ENCODE measurements around the gene GALNT17. TPM values are rescaled to one million over a fixed set of nuclear protein-coding genes. Genes with fewer than 3 reads are reported as not detected.

Gene GALNT17
- total RNA-seq, 2 donors from 2014 or later = not detected

DNA sequence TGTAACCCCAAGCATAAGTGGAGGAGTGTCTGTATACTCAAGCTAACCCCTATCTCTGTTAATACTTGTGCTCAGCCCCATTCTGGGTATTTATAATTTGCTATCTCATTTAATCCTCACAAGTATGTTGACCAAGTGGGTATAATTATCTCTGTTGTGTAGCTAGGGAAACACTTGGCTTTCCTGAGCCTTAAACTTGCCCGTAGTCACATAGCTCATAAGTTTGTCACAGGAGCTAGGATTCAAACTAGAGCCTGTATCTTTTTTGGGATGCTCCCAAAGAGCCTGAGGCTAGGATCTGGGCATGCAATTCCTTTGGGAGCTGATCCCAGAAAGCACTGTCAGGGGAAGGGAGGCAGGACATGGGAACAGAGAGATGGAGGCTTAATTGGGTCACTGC is 377.4 kb downstream of the GALNT17 start:
- no peak overlapping the region for H3K4me3 Mint-ChIP-seq
- peaks cover 0 to 4% of the 10 kb centered on the region in 2 donors for H3K36me3 Mint-ChIP-seq (ENCODE audit: insufficient read depth in 2 of 2)
- H3K27me3 Mint-ChIP-seq (ENCODE audit: low read depth) = no peaks in the 10 kb centered on the region
- H3K9me3 Mint-ChIP-seq = peaks cover 4 to 7% of the 10 kb centered on the region in 2 donors
- no peak overlapping the region for H3K27ac Mint-ChIP-seq
- H3K4me1 Mint-ChIP-seq (ENCODE audit: low read depth) = no peaks in the 10 kb centered on the region
- DNase-seq (no peak), ATAC-seq (replicated peaks in 1 of 2) (no peak)

DNA sequence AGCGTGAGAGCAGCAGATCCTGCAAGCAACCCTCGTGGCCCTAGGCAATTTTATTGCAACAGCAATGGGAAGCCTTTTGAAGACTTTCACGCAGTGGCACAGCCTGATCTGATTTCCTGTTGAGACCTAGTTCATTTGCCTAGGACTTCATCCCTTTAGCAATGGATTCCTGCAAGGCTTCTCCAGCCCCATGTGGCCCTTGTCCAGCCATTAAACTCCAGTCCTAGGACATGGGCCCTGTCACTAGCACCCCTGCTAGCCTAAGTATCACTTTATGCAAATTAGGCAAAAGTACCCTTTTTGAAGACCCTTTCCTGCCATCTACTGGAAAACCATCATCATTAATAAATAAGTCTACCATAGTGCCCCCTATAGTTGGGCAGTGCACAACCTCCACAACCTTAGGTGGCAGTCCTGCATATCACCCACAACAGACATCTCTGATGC is 379.4 kb downstream of the GALNT17 start:
- no peak overlapping the region for H3K4me3 Mint-ChIP-seq
- no peak overlapping the region for H3K27ac Mint-ChIP-seq
- H3K4me1 Mint-ChIP-seq (ENCODE audit: low read depth) = no peaks in the 10 kb centered on the region
- H3K9me3 Mint-ChIP-seq = peaks cover 0 to 2% of the 10 kb centered on the region in 2 donors
- H3K27me3 Mint-ChIP-seq (ENCODE audit: low read depth) = no peaks in the 10 kb centered on the region
- H3K36me3 Mint-ChIP-seq (ENCODE audit: insufficient read depth in 2 of 2) = no peaks in the 10 kb centered on the region
- no peak for ATAC-seq (replicated peaks in 1 of 2)
- DNase-seq = no peak

DNA sequence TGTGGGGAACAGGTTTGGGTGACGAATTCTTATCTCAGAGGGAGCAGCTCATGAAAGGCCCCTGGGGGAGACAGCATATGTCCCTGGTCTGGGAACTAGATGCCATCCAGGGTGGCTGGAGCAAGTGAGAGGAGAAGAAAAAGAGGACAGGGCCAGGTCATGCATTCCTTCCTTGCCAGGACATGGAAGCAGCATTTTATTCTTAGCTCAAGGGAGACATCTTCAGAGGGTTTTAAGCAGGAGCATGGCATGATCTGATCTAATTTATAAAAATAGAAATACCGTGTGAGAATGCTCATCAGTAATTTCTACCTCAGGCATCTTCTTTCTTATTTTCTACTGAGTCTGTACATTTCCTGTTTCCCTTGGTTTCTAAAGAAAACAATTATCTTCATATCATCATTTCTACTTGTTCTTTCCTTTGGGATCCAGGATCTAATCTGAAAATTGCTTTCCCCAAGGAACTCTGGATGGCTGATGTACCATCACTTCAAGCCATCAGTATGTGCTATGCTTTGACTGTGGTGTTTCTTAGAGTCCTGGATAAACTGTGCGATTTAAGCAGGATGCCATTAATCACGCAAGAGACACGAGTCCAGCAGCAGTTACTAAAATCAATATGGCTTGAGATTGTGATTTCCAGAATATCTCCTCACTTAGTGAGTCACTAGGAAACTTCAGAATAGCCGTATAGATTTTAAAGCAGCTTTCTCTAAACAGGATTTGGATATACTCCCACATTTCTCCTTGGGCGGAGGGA is 386.2 kb downstream of the GALNT17 start:
- DNase-seq (no peak), ATAC-seq (replicated peaks in 1 of 2) (no peak)
- Mint-ChIP-seq H3K27me3 (ENCODE audit: low read depth) (no peaks in the 10 kb centered on the region), H3K27ac (no peak overlapping the region), H3K36me3 (ENCODE audit: insufficient read depth in 2 of 2) (peaks cover 0 to 4% of the 10 kb centered on the region in 2 donors), H3K9me3 (peaks cover 4 to 10% of the 10 kb centered on the region in 2 donors), H3K4me1 (ENCODE audit: low read depth) (no peaks in the 10 kb centered on the region), H3K4me3 (no peak overlapping the region)

DNA sequence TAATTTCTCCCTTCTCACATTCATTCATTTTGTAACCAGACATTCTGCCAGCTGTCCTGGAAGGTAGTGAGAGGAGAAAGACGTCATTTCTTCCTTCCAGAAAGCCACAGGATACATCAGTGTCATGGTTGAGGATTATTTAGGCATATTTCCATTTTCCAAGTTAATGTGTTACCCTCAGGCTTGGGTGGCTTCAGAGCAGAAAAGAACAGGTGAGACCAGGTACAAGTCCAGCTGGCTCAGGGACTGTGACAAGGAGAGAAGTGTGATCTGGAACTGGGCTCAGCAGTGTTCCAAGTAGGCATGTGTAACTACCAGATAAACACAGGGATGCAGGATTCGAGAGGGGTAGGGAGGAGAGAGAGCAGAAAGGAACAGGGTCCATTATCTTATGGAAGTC is 386.9 kb downstream of the GALNT17 start:
- no peak overlapping the region for H3K27ac Mint-ChIP-seq
- no peak for ATAC-seq (replicated peaks in 1 of 2)
- H3K9me3 Mint-ChIP-seq = peaks cover 4 to 10% of the 10 kb centered on the region in 2 donors
- no peaks in the 10 kb centered on the region for H3K27me3 Mint-ChIP-seq (ENCODE audit: low read depth)
- no peak for DNase-seq
- H3K36me3 Mint-ChIP-seq (ENCODE audit: insufficient read depth in 2 of 2) = peaks cover 0 to 4% of the 10 kb centered on the region in 2 donors
- H3K4me1 Mint-ChIP-seq (ENCODE audit: low read depth) = no peaks in the 10 kb centered on the region
- no peak overlapping the region for H3K4me3 Mint-ChIP-seq

DNA sequence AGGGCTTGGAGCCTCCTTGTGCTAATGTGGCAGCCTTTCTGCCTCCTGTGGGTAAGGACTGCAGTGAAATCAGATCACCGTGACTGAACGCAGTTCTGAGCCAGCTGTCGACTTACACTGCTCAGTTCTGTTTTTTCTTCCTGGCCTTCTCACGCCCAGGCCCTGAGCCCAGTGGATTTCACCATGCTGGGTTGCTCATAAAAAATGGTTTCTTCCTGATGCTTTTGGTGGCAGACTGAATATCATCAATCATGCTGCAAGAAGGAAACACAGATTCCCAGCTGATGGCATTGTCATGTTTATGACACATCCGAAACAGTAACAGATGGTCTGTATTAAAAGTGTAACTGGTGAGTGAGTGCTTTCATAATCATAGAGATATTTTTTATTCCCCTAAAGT is 389.6 kb downstream of the GALNT17 start:
- H3K9me3 Mint-ChIP-seq = peaks cover 6 to 12% of the 10 kb centered on the region in 2 donors
- no peaks in the 10 kb centered on the region for H3K4me1 Mint-ChIP-seq (ENCODE audit: low read depth)
- H3K27me3 Mint-ChIP-seq (ENCODE audit: low read depth) = no peaks in the 10 kb centered on the region
- peaks cover 0 to 4% of the 10 kb centered on the region in 2 donors for H3K36me3 Mint-ChIP-seq (ENCODE audit: insufficient read depth in 2 of 2)
- ATAC-seq (replicated peaks in 1 of 2) (no peak), DNase-seq (no peak)
- H3K4me3 Mint-ChIP-seq = no peak overlapping the region
- H3K27ac Mint-ChIP-seq = no peak overlapping the region

DNA sequence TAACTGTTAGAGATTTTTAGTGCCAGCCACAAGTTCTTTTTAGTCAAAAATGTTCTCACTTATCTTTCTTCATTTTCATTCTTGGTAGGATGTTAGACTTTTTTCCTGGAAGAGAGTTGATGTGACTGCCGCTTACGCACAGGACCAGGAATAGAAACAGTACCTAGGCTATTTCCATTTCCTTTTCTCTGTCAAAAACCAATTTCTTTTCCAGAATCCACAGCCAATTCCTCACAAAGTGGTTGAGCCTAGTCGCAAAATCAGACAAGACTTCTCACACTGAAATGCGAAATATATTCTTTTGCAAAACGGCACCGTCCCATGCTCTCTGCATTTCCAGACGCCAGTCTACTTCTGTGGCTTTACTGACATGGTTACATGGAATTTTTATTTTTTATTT is 394.2 kb downstream of the GALNT17 start:
- no peak for DNase-seq
- Mint-ChIP-seq H3K27me3 (ENCODE audit: low read depth) (no peaks in the 10 kb centered on the region), H3K4me3 (no peak overlapping the region), H3K27ac (no peak overlapping the region), H3K9me3 (peaks cover 11 to 12% of the 10 kb centered on the region in 2 donors), H3K36me3 (ENCODE audit: insufficient read depth in 2 of 2) (peaks cover 0 to 3% of the 10 kb centered on the region in 2 donors), H3K4me1 (ENCODE audit: low read depth) (no peaks in the 10 kb centered on the region)
- no peak for ATAC-seq (replicated peaks in 1 of 2)

DNA sequence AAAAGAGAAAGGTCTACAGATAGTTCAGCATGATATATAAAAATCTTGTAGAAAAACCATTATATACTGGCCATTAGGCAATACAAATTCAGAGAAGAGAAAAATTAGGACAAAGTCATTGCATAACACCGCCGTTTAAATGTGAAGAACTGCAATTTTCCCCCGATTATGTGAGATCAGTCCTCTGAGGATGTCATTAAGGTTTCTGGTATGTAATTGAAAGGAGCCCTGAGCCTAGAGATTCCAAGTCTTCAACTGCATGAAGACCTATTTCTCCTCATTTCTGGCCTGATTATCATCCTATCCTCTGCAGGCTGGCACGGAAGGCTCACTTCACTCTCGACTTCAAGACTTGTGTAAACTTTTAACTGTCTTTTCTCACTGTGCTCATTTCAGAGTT is 395.3 kb downstream of the GALNT17 start:
- Mint-ChIP-seq H3K9me3 (peaks cover 9 to 10% of the 10 kb centered on the region in 2 donors), H3K27ac (no peak overlapping the region), H3K36me3 (ENCODE audit: insufficient read depth in 2 of 2) (peaks cover 0 to 3% of the 10 kb centered on the region in 2 donors), H3K27me3 (ENCODE audit: low read depth) (no peaks in the 10 kb centered on the region), H3K4me1 (ENCODE audit: low read depth) (no peaks in the 10 kb centered on the region), H3K4me3 (no peak overlapping the region)
- DNase-seq = no peak
- no peak for ATAC-seq (replicated peaks in 1 of 2)

DNA sequence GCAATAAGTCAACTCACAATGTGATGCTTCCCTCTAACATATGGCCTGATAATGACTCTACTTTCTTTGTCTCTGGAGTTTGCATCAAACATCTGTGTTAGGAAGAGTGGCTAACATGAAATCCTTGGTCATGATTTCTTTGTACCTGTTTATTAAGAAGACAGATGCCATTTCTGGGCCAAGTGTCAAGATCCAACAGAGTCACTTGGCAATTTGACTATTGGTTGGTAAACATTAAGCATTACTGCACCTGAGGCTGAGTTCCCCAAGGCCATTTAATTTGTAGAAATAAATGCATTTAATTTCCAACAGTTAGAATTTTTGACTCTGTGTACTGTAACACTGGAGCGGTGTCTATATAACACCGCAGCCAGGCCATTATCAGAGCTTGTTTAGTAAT is 403.7 kb downstream of the GALNT17 start:
- Mint-ChIP-seq H3K36me3 (ENCODE audit: insufficient read depth in 2 of 2) (peaks cover 0 to 1% of the 10 kb centered on the region in 2 donors), H3K9me3 (peaks cover 9 to 13% of the 10 kb centered on the region in 2 donors), H3K4me1 (ENCODE audit: low read depth) (no peaks in the 10 kb centered on the region), H3K27me3 (ENCODE audit: low read depth) (no peaks in the 10 kb centered on the region), H3K27ac (no peak overlapping the region), H3K4me3 (no peak overlapping the region)
- no peak for DNase-seq
- ATAC-seq (replicated peaks in 1 of 2) = no peak

DNA sequence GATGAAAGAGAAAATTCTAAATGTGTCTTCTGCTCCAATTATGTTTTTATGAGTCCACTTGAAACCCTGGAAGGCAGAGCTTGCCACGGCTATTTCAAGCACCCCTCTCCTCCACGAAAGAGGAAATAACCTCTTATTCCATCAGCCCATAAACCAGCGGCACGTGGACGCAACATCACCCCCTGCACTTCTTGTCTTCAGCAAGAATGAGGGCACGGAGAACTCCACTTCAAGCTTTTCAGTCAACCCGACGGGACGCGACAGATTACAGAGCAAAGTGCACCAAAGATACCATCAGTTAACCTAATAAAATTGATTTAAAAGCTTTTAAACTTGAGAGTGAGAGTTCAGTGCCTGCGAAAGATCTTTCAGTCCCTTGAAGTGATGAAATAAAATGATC is 406.3 kb downstream of the GALNT17 start:
- ATAC-seq (replicated peaks in 1 of 2) (no peak), DNase-seq (no peak)
- Mint-ChIP-seq H3K27ac (no peak overlapping the region), H3K27me3 (ENCODE audit: low read depth) (no peaks in the 10 kb centered on the region), H3K4me1 (ENCODE audit: low read depth) (no peaks in the 10 kb centered on the region), H3K9me3 (peaks cover 9 to 11% of the 10 kb centered on the region in 2 donors), H3K4me3 (no peak overlapping the region), H3K36me3 (ENCODE audit: insufficient read depth in 2 of 2) (peaks cover 1 to 2% of the 10 kb centered on the region in 2 donors)

DNA sequence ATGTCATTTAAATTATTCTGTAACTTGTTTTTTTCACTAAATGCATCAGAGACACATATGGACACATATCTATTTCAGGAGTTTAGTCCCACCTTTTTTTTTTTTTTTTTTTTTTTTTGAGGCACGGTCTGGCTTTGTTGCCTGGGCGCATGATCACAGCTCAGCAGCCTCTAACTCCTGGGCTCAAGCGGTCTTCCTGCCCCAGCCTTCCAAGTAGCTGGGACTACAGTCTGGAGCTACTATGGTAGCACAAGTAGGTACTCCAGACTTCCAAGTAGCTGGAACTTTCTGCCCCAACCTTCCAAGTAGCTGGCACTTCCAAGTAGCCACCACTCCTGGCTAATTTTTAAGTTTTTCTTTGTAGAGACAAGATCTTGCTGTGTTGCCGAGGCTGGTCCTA is 407.7 kb downstream of the GALNT17 start:
- Mint-ChIP-seq H3K36me3 (ENCODE audit: insufficient read depth in 2 of 2) (peaks cover 1 to 2% of the 10 kb centered on the region in 2 donors), H3K27ac (no peak overlapping the region), H3K4me3 (no peak overlapping the region), H3K9me3 (peaks cover 7% of the 10 kb centered on the region in 2 donors), H3K4me1 (ENCODE audit: low read depth) (no peaks in the 10 kb centered on the region), H3K27me3 (ENCODE audit: low read depth) (no peaks in the 10 kb centered on the region)
- DNase-seq = no peak
- ATAC-seq (replicated peaks in 1 of 2) = no peak

DNA sequence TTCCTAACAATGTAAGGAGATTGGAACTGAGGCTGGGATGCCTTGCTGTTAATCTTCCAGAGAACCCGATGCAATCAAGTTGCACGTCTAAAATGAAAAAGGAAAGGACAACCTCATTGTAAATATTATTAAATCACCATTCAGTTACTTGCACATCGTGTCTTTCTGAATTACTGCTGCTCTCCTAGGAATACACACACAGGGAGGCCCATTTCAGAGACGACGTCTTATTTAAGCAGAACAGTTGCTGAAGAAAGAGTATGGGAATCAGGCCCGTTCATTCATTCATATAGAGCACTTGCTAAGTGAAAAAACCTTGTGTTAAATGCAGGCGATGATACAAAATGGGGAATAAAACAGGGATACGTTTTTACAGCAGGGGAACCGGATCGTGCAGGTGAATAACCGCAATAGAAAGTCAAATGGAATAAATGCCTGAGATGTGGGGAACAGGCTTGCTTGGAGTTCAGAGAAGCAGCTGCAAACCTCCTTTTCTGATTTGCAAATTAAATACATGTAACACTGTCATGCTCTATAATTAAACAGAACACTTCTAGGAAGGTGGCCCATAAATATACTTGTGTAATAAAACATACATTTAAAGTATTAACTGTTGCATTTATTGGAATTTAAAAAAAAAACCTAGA is 409.9 kb downstream of the GALNT17 start:
- Mint-ChIP-seq H3K27ac (no peak overlapping the region), H3K4me1 (ENCODE audit: low read depth) (no peaks in the 10 kb centered on the region), H3K27me3 (ENCODE audit: low read depth) (no peaks in the 10 kb centered on the region), H3K36me3 (ENCODE audit: insufficient read depth in 2 of 2) (peaks cover 1 to 2% of the 10 kb centered on the region in 2 donors), H3K9me3 (peaks cover 2 to 6% of the 10 kb centered on the region in 2 donors), H3K4me3 (no peak overlapping the region)
- ATAC-seq (replicated peaks in 1 of 2) = no peak
- no peak for DNase-seq

DNA sequence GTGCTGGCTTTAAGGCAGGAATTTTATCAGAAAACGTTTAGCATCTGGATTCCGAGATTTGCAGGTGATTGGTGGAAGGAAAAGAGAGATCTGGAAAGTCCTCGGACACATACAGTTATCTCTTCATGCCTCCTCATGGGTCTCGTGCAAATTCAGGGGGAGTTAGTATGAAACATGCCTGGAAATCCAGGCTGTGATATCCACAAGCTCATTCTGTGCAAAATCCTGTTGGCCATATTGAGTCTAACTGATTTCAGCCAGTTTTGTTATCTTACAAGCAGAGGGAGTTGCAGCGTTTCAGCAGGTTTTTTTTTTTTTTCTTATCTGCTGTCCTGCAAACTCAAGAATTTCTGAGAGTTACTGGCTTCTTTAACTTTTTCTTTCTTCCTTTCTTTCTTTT is 411.5 kb downstream of the GALNT17 start:
- peak overlapping the region; percentile 63 for H3K27ac Mint-ChIP-seq
- no peaks in the 10 kb centered on the region for H3K27me3 Mint-ChIP-seq (ENCODE audit: low read depth)
- H3K36me3 Mint-ChIP-seq (ENCODE audit: insufficient read depth in 2 of 2) = peaks cover 0 to 2% of the 10 kb centered on the region in 2 donors
- no peaks in the 10 kb centered on the region for H3K4me1 Mint-ChIP-seq (ENCODE audit: low read depth)
- H3K4me3 Mint-ChIP-seq = no peak overlapping the region
- H3K9me3 Mint-ChIP-seq = peaks cover 0 to 2% of the 10 kb centered on the region in 2 donors
- no peak for ATAC-seq (replicated peaks in 1 of 2)
- DNase-seq = no peak

DNA sequence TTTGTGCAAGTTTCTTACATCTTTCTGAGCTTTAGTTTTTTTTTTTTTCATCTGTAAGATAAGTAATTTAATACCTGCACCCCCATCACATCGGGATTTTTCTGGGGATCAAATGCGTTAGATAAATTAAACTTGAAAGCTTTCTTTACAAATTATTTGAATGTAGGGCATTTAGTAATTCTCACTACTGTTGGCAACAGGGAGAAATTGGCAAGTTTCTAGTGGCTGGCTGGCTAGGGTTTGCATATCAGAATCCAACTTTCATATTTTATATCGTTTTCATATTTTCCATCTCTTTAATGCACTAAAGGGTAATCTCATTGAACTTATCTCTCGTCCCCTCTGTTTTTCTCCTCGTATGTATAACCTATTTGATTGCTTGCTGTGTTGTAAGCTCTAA is 412.9 kb downstream of the GALNT17 start:
- no peak overlapping the region for H3K27ac Mint-ChIP-seq
- DNase-seq = no peak
- H3K4me1 Mint-ChIP-seq (ENCODE audit: low read depth) = no peaks in the 10 kb centered on the region
- H3K4me3 Mint-ChIP-seq = no peak overlapping the region
- no peaks in the 10 kb centered on the region for H3K27me3 Mint-ChIP-seq (ENCODE audit: low read depth)
- H3K36me3 Mint-ChIP-seq (ENCODE audit: insufficient read depth in 2 of 2) = peaks cover 2% of the 10 kb centered on the region in 2 donors
- ATAC-seq (replicated peaks in 1 of 2) = no peak
- H3K9me3 Mint-ChIP-seq = peaks cover 2 to 3% of the 10 kb centered on the region in 2 donors
